OCI-LY3 (cell line): Measurements from ENCODE around the gene ZNF521.

Experiments
- H2AFZ ChIP-seq: fragments of 200-600, 300-600 bp; shearing (Covaris generic); 2 replicates; pipeline ENCODE4 v1.6.0; 2014; ENCODE audit warnings: antibody characterized with exemption, low read depth, low read length
- H3K27ac ChIP-seq: fragments of 200-600, 300-600 bp; sonication (generic); 2 replicates; pipeline ENCODE4 v1.5.1; 2014; ENCODE audit warnings: mild to moderate bottlenecking, low read length, moderate library complexity, mixed read lengths
- H3K27me3 ChIP-seq: fragments of 200-600, 300-600 bp; sonication (generic); 2 replicates; pipeline ENCODE4 v1.6.1; 2014; ENCODE audit warnings: low read depth, low read length, mixed read lengths
- H3K36me3 ChIP-seq: fragments of 200-600, 300-600 bp; sonication (generic); replicated peaks from 2 replicates; pipeline ENCODE3; 2014; ENCODE audit warnings: low read depth, low read length, mixed read lengths
- H3K4me1 ChIP-seq: fragments of 300-600, 200-600 bp; sonication (generic); 2 replicates; pipeline ENCODE4 v1.6.1; 2014; ENCODE audit warnings: low read length, mixed read lengths
- H3K4me2 ChIP-seq: fragments of 200-600, 300-600 bp; sonication (generic); 2 replicates; pipeline ENCODE4 v1.6.1; 2014; ENCODE audit warnings: low read length, mixed read lengths
- H3K4me3 ChIP-seq: fragments of 300-600, 200-600 bp; sonication (generic); 2 replicates; pipeline ENCODE4 v1.5.1; 2014; ENCODE audit warnings: antibody characterized with exemption, mild to moderate bottlenecking, low read length, moderate library complexity
- H3K79me2 ChIP-seq: fragments of 300-600, 200-600 bp; shearing (Covaris generic); 2 replicates; pipeline ENCODE4 v1.6.1; 2014; ENCODE audit warnings: mild to moderate bottlenecking, low read length, mixed read lengths
- H3K9ac ChIP-seq: fragments of 300-600, 200-600 bp; shearing (Covaris generic); 2 replicates; pipeline ENCODE4 v1.6.0; 2014; ENCODE audit warnings: mild to moderate bottlenecking, low read length, moderate library complexity
- H3K9me3 ChIP-seq: fragments of 200-600, 300-600 bp; shearing (Covaris generic); 2 replicates; pipeline ENCODE4 v1.6.1; 2014; ENCODE audit warnings: low read length, mixed read lengths; ENCODE audit not compliant: insufficient read depth
- H4K20me1 ChIP-seq: fragments of 200-600, 300-600 bp; sonication (generic); 2 replicates; pipeline ENCODE4 v1.6.1; 2016; ENCODE audit warnings: low read length, mixed read lengths; ENCODE audit not compliant: insufficient read depth
- CTCF ChIP-seq: fragments of 200-600, 300-600 bp; sonication (generic); IDR thresholded peaks from 2 replicates; pipeline ENCODE4 v1.5.1; 2014; ENCODE audit warnings: antibody characterized with exemption, low read length, low read depth
- EZH2phosphoT487 ChIP-seq: fragments of 200-600 bp; shearing (Covaris generic); IDR thresholded peaks from 2 replicates; pipeline ENCODE4 v1.6.1; 2018; ENCODE audit warnings: antibody characterized with exemption, mixed run types, low read depth

Gene ZNF521

GRCh38 chr18:25141399-25141798 lies 210.6 kb downstream of the ZNF521 start:
- Histone ChIP-seq H3K4me3 (no peak overlapping the region), H4K20me1 (no peaks in the 10 kb centered on the region), H3K27ac (no peak overlapping the region), H2AFZ (no peak overlapping the region), H3K4me1 (no peaks in the 10 kb centered on the region), H3K79me2 (no peaks in the 10 kb centered on the region), H3K36me3 (no peaks in the 10 kb centered on the region), H3K27me3 (no peaks in the 10 kb centered on the region), H3K9ac (no peak overlapping the region), H3K4me2 (no peak overlapping the region), H3K9me3 (no peaks in the 10 kb centered on the region)
- no peak for TF ChIP-seq EZH2phosphoT487
- no peak for TF ChIP-seq CTCF

- Histone ChIP-seq H4K20me1 (no peaks in the 10 kb centered on the region), H2AFZ (no peak overlapping the region), H3K79me2 (no peaks in the 10 kb centered on the region), H3K27me3 (no peaks in the 10 kb centered on the region), H3K36me3 (no peaks in the 10 kb centered on the region), H3K9me3 (no peaks in the 10 kb centered on the region), H3K9ac (no peak overlapping the region), H3K4me1 (no peaks in the 10 kb centered on the region), H3K4me2 (no peak overlapping the region), H3K4me3 (no peak overlapping the region), H3K27ac (no peak overlapping the region)
- TF ChIP-seq CTCF = no peak
- TF ChIP-seq EZH2phosphoT487 = no peak
Observed at GRCh38 chr18:25140962-25141308, 211.0 kb downstream of the ZNF521 start.

GRCh38 chr18:25140124-25140961 lies 211.6 kb downstream of the ZNF521 start:
- Histone ChIP-seq H3K36me3 (no peaks in the 10 kb centered on the region), H3K4me3 (no peak overlapping the region), H2AFZ (no peak overlapping the region), H3K9me3 (no peaks in the 10 kb centered on the region), H3K4me2 (no peak overlapping the region), H3K27me3 (no peaks in the 10 kb centered on the region), H3K4me1 (no peaks in the 10 kb centered on the region), H3K27ac (no peak overlapping the region), H3K9ac (no peak overlapping the region), H3K79me2 (no peaks in the 10 kb centered on the region), H4K20me1 (no peaks in the 10 kb centered on the region)
- TF ChIP-seq CTCF (no peak), EZH2phosphoT487 (no peak)

GRCh38 chr18:25137197-25137472 lies 214.8 kb downstream of the ZNF521 start:
- no peaks in the 10 kb centered on the region for H4K20me1 ChIP-seq
- TF ChIP-seq EZH2phosphoT487 = no peak
- TF ChIP-seq CTCF = no peak
- no peak overlapping the region for H3K27ac ChIP-seq
- H3K9ac ChIP-seq = no peak overlapping the region
- H3K4me3 ChIP-seq = no peak overlapping the region
- H2AFZ ChIP-seq = no peak overlapping the region
- H3K4me2 ChIP-seq = no peak overlapping the region
- no peaks in the 10 kb centered on the region for H3K79me2 ChIP-seq
- no peaks in the 10 kb centered on the region for H3K27me3 ChIP-seq
- no peaks in the 10 kb centered on the region for H3K9me3 ChIP-seq
- H3K4me1 ChIP-seq = no peaks in the 10 kb centered on the region
- H3K36me3 ChIP-seq = no peaks in the 10 kb centered on the region
